A549 (cell line): ENCODE results near the gene KIF7.

ENCODE experiments used
- CTCF ChIP-seq: fragments of >200 bp; sonication (Bioruptor Twin); formaldehyde crosslinking; IDR thresholded peaks from 3 replicates; pipeline ENCODE4 v1.5.1; 2016
- HES2 ChIP-seq: fragments of >200 bp; sonication (Bioruptor Twin); formaldehyde crosslinking; IDR thresholded peaks from 2 replicates; pipeline ENCODE4 v1.6.1; 2016
- MAFK ChIP-seq: fragments of 450-650 bp; IDR thresholded peaks from 2 replicates; pipeline ENCODE4 v1.6.1; 2014; ENCODE audit not compliant: partially characterized antibody
- MAX ChIP-seq: IDR thresholded peaks from 2 replicates; pipeline ENCODE4 v1.6.1; 2012
- NR3C1 ChIP-seq: fragments of >200 bp; sonication (Bioruptor Twin); formaldehyde crosslinking; IDR thresholded peaks from 3 replicates; pipeline ENCODE4 v1.6.1; 2017

- TF ChIP-seq MAX (no peak), CTCF (no peak), NR3C1 (no peak), MAFK (no peak), HES2 (no peak)
Observed at GRCh38 chr15:89666184-89666857, 11.1 kb upstream of the KIF7 start.
